Large intestine (tissue), 3 donors: ENCODE results near the gene FGFR2. TPM values are rescaled to one million over a fixed set of nuclear protein-coding genes. Genes with fewer than 3 reads are reported as not detected.
"Not testable (repeated sequence)": the region's sequence is repeated elsewhere in the genome, so short reads cannot be mapped to it uniquely, and the experiment has no call there.

Experiments used
- DNase-seq, 2 donors: peaks; one replicate each; pipeline versions ENCODE4 v3.0.0 to v3.0.0-alpha.2; 2013
- H3K27ac ChIP-seq: one replicate; pipeline ENCODE4 v1.5.1; 2013; ENCODE audit warnings: low read length
- H3K27me3 ChIP-seq: 2 replicates; pipeline ENCODE4 v1.6.1; 2013; ENCODE audit warnings: low read length; ENCODE audit not compliant: control insufficient read depth, insufficient read depth
- H3K36me3 ChIP-seq: 2 replicates; pipeline ENCODE4 v1.6.1; 2013; ENCODE audit warnings: low read length; ENCODE audit not compliant: control insufficient read depth, insufficient read depth
- H3K4me1 ChIP-seq: one replicate; pipeline ENCODE4 v1.6.1; 2013; ENCODE audit warnings: low read length; ENCODE audit not compliant: control insufficient read depth, insufficient read depth
- H3K4me3 ChIP-seq: one replicate; pipeline ENCODE4 v1.5.1; 2013; ENCODE audit warnings: low read length
- H3K9me3 ChIP-seq: one replicate; pipeline ENCODE4 v1.6.1; 2013; ENCODE audit warnings: mild to moderate bottlenecking, low read depth, low read length, moderate library complexity; ENCODE audit not compliant: control insufficient read depth
- WGBS: methylation state at CpG from one replicate; pipeline ENCODE4 v1.1.5; 2013; ENCODE audit warnings: low lambda C conversion rate; ENCODE audit not compliant: insufficient coverage; 5-methylcytosine and 5-hydroxymethylcytosine counted together
- polyA plus RNA-seq: library from polyadenylated mRNA; unstranded; fragments of 120-200 nt; gene quantifications from one replicate; pipeline ENCODE4 v1.2.1, GENCODE V29; 2013

Gene FGFR2
- polyA plus RNA-seq, 1 donor, result 23.6 TPM

- Histone ChIP-seq H3K27ac (peak overlapping the region; percentile 18), H3K9me3 (no peaks in the 10 kb centered on the region), H3K27me3 (no peaks in the 10 kb centered on the region), H3K36me3 (peaks cover 8% of the 10 kb centered on the region), H3K4me3 (no peak overlapping the region), H3K4me1 (peaks cover 37% of the 10 kb centered on the region)
- no peak for DNase-seq
- 86% methylated on average over 1 of the region's 17 CpGs for WGBS
Measured at GRCh38 chr10:121524157-121524817, 74.0 kb downstream of the FGFR2 start.

DNA sequence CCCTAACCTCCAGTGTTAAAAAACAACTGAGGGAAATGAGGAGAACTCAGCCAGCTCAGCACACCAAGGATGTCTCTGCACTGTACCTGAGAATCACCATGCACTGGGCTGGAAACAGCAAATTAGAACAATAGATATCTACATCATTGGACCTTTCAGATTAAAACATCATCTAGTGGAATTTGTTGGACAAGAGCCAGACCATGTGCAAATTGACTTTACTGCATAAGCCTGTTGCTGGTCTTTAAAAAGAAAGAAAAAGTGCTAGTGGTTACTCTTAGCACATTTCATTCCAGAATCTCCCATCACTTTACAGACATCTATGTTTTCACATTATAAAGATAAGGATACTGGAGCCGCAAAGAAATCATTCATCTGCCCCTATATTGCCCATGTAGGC lies 75.4 kb downstream of the FGFR2 start:
- Histone ChIP-seq H3K9me3 (no peaks in the 10 kb centered on the region), H3K27me3 (no peaks in the 10 kb centered on the region), H3K27ac (peak overlapping the region; percentile 43), H3K36me3 (peaks cover 18% of the 10 kb centered on the region), H3K4me1 (peaks cover 37% of the 10 kb centered on the region), H3K4me3 (no peak overlapping the region)
- peak in 1 of 2 donors; percentile 14 for DNase-seq
- WGBS, result no CpG with 5 or more reads among the region's 1 CpG

- no peaks in the 10 kb centered on the region for H3K9me3 ChIP-seq
- no peaks in the 10 kb centered on the region for H3K27me3 ChIP-seq
- peaks cover 37% of the 10 kb centered on the region for H3K4me1 ChIP-seq
- no peak overlapping the region for H3K27ac ChIP-seq
- peaks cover 19% of the 10 kb centered on the region for H3K36me3 ChIP-seq
- H3K4me3 ChIP-seq, result no peak overlapping the region
- 94% methylated on average over 4 of the region's 11 CpGs for WGBS
- DNase-seq, result no peak
Measured at GRCh38 chr10:121521794-121522556, 76.3 kb downstream of the FGFR2 start.

- H3K27me3 ChIP-seq, H3K27ac ChIP-seq, H3K4me3 ChIP-seq, H3K9me3 ChIP-seq, DNase-seq: not testable (repeated sequence)
- WGBS, result no CpG with 5 or more reads among the region's 6 CpGs
- Histone ChIP-seq H3K4me1 (peaks cover 29% of the 10 kb centered on the region), H3K36me3 (peaks cover 19% of the 10 kb centered on the region)
Measured at GRCh38 chr10:121520526-121520925, 77.7 kb downstream of the FGFR2 start.

DNA sequence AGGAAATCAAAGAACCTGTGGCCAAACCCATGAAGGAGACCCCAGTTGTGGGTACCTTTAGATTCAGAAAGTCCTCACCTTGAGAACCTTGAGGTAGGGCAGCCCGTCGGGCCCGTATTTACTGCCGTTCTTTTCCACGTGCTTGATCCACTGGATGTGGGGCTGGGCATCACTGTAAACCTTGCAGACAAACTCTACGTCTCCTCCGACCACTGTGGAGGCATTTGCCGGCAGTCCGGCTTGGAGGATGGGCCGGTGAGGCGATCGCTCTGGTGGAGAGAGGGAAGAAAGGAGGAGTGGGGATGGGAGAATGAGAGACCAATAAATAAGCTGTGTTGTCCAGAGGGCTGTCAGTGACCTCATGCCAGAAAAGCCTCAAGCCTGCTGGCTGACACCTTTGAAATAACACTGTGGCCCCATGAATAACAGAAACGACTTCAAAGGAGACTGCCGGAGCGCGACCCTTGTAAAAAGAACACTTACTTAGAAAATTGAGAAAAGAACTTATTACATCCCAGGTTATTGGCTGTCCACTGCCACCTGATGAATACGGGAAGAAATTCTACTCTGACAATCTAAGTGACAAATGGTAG lies 78.2 kb downstream of the FGFR2 start:
- Histone ChIP-seq H3K27ac (no peak overlapping the region), H3K4me1 (peaks cover 24% of the 10 kb centered on the region), H3K9me3 (no peaks in the 10 kb centered on the region), H3K36me3 (peaks cover 23% of the 10 kb centered on the region), H3K4me3 (no peak overlapping the region), H3K27me3 (no peaks in the 10 kb centered on the region)
- no peak for DNase-seq
- WGBS, result 100% methylated on average over 1 of the region's 17 CpGs

DNA sequence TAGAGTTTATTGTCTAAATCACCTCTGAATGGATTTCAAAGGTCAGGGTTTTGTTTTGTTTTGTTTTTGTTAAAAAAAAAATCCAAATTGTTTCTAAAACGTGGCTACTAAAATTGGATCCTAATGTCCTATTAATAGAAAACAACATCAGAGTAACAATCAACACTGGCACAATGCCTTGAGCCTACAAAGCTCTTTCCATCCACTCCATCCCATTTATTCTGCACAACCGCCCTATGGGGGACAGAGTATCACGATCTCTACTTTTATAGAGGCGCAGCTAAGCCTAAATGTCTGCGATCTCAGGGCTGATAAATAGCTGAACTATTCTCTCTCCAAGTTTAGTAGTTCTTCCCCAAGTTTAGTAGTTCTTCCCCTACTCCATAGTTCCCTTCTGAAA lies 78.8 kb downstream of the FGFR2 start:
- whole genome bisulfite sequencing, result 65% methylated on average over 4 of the region's 5 CpGs
- Histone ChIP-seq H3K27me3 (no peaks in the 10 kb centered on the region), H3K4me3 (no peak overlapping the region), H3K9me3 (no peaks in the 10 kb centered on the region), H3K4me1 (peaks cover 19% of the 10 kb centered on the region), H3K36me3 (peaks cover 29% of the 10 kb centered on the region), H3K27ac (no peak overlapping the region)
- no peak for DNase-seq

DNA sequence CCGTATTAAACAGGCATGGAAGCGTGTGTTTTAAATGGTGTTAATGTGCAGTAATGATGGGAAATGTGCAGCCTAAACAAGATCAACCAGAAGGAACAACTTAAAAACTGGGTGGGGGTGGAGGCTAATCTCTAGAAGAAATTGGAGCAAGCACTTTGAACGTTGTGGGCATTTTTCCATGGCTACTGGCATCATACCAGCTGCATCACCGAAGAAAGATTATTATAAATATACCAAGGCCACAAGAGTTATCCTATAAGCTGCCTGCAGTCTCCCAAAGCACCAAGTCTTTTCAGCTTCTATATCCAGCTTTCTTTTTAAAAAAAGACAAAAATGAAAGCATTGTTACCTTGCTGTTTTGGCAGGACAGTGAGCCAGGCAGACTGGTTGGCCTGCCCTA lies 79.9 kb downstream of the FGFR2 start:
- H3K27me3 ChIP-seq, result no peaks in the 10 kb centered on the region
- H3K36me3 ChIP-seq, result peaks cover 39% of the 10 kb centered on the region
- H3K27ac ChIP-seq, result no peak overlapping the region
- WGBS, result 70% methylated on average over 2 of the region's 4 CpGs
- H3K9me3 ChIP-seq, result no peaks in the 10 kb centered on the region
- no peak for DNase-seq
- peaks cover 8% of the 10 kb centered on the region for H3K4me1 ChIP-seq
- H3K4me3 ChIP-seq, result no peak overlapping the region

GRCh38 chr10:121516093-121516865 lies 82.0 kb downstream of the FGFR2 start:
- Histone ChIP-seq H3K27me3 (no peaks in the 10 kb centered on the region), H3K9me3 (no peaks in the 10 kb centered on the region), H3K4me3 (no peak overlapping the region), H3K36me3 (peaks cover 46% of the 10 kb centered on the region), H3K27ac (no peak overlapping the region), H3K4me1 (no peaks in the 10 kb centered on the region)
- WGBS, result 78% methylated on average over 5 of the region's 8 CpGs
- no peak for DNase-seq

GRCh38 chr10:121514141-121514865 lies 83.9 kb downstream of the FGFR2 start:
- WGBS, result 100% methylated on average over 1 of the region's 8 CpGs
- no peaks in the 10 kb centered on the region for H3K9me3 ChIP-seq
- H3K36me3 ChIP-seq, result peaks cover 42% of the 10 kb centered on the region
- no peak overlapping the region for H3K27ac ChIP-seq
- no peaks in the 10 kb centered on the region for H3K4me1 ChIP-seq
- H3K27me3 ChIP-seq, result no peaks in the 10 kb centered on the region
- no peak for DNase-seq
- no peak overlapping the region for H3K4me3 ChIP-seq

- DNase-seq, result no peak
- H3K27ac ChIP-seq, result no peak overlapping the region
- no peaks in the 10 kb centered on the region for H3K4me1 ChIP-seq
- H3K36me3 ChIP-seq, result peaks cover 31% of the 10 kb centered on the region
- no CpG with 5 or more reads among the region's 5 CpGs for WGBS
- H3K27me3 ChIP-seq, result no peaks in the 10 kb centered on the region
- no peaks in the 10 kb centered on the region for H3K9me3 ChIP-seq
- H3K4me3 ChIP-seq, result no peak overlapping the region
Measured at GRCh38 chr10:121511943-121512342, 86.3 kb downstream of the FGFR2 start.
